Activated B cell treated with CpG ODN at 0.5 μM for 24 hours (primary cell): ENCODE results near the gene NOL3. TPM values are rescaled to one million over a fixed set of nuclear protein-coding genes. Genes with fewer than 3 reads are reported as not detected.

ENCODE experiments used
- ATAC-seq: fragments of 200-7000 bp; cut with Tn5 transposase; one replicate; pipeline ENCODE4 v1.10.0; 2021; ENCODE audit warnings: low read depth, mild to moderate bottlenecking, moderate library complexity
- CTCF ChIA-PET: fragments of 350-600 bp; sonication (Branson Sonifier 250); formaldehyde crosslinking; loops from one replicate; lab custom pipeline; 2021; ENCODE audit warnings: antibody characterized with exemption; lab: Charles Lee
- POLR2A ChIA-PET: fragments of 350-600 bp; sonication (Branson Sonifier 250); formaldehyde crosslinking; loops from one replicate; lab custom pipeline; 2021; ENCODE audit warnings: antibody characterized with exemption; lab: Charles Lee
- DNase-seq: peaks from one replicate; pipeline ENCODE4 v3.0.0; 2022
- H3K27ac Mint-ChIP-seq: one replicate; pipeline ENCODE4 v1.8.0; 2020; ENCODE audit warnings: mixed read lengths
- H3K27me3 Mint-ChIP-seq: one replicate; pipeline ENCODE4 v1.8.0; 2021; ENCODE audit warnings: mixed read lengths
- H3K36me3 Mint-ChIP-seq: one replicate; pipeline ENCODE4 v1.8.0; 2021; ENCODE audit warnings: low read depth, mixed read lengths
- H3K4me1 Mint-ChIP-seq: one replicate; pipeline ENCODE4 v1.8.0; 2021; ENCODE audit warnings: mixed read lengths
- H3K4me3 Mint-ChIP-seq: one replicate; pipeline ENCODE4 v1.8.0; 2020; ENCODE audit warnings: mild to moderate bottlenecking, mixed read lengths
- H3K9me3 Mint-ChIP-seq: one replicate; pipeline ENCODE4 v1.8.0; 2020; ENCODE audit warnings: mixed read lengths
- CTCF ChIP-seq: fragments of 200-600 bp; IDR thresholded peaks from one replicate; pipeline ENCODE4 v1.8.0; 2022; ENCODE audit warnings: antibody characterized with exemption, mild to moderate bottlenecking
- intact Hi-C: fragments of 100-400 bp; cut with micrococcal nuclease; formaldehyde crosslinking; loops from one replicate; pipeline ENCODE4 v1.15.1; 2024
- total RNA-seq: library from RNA; stranded (reverse); gene quantifications from 2 replicates; pipeline ENCODE4 v1.2.3, GENCODE V29; 2022

The NOL3 gene
- total RNA-seq, 1 donor from 2014 or later: 0.64 TPM

- TF ChIP-seq CTCF: no peak
- intact Hi-C loops: no loop called here
- ATAC-seq (no peak), DNase-seq (no peak)
- CTCF ChIA-PET: no interaction called here
- Mint-ChIP-seq H3K36me3 (peaks cover 15% of the 10 kb centered on the region), H3K9me3 (no peaks in the 10 kb centered on the region), H3K4me3 (no peak overlapping the region), H3K4me1 (no peaks in the 10 kb centered on the region), H3K27me3 (no peaks in the 10 kb centered on the region), H3K27ac (no peak overlapping the region)
- POLR2A ChIA-PET: interaction anchor here (0.6 to 1.4 kb wide), 2 partner anchors 19 to 302 kb away, joined by 4 to 5 read pairs; partner anchors contain the start of gene TMEM208
Measured at GRCh38 chr16:67208154-67208896, 38.0 kb downstream of the NOL3 start.

DNA sequence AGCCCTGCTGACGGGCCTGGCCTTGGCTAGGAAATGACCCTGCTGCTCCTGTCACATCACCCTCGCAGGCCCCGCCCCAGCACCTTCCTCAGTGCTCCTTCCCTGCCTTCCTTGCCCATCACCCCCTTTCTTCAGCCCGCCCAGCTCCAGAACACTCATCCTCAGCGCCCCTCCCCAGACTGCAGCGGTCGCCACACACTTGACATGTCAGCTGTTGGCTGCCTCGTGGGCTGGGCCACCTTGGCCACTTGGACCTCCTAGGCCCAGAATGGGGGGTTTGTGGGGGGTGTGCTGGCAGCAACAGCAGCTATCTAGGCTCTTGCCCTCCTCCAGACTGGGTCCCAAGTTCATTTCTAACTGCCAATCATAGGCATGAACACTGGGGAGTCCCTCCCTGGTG lies 39.2 kb downstream of the NOL3 start:
- no peaks in the 10 kb centered on the region for H3K9me3 Mint-ChIP-seq
- no peaks in the 10 kb centered on the region for H3K27me3 Mint-ChIP-seq
- POLR2A ChIA-PET: no interaction called here
- H3K4me1 Mint-ChIP-seq: no peaks in the 10 kb centered on the region
- H3K36me3 Mint-ChIP-seq: peaks cover 5% of the 10 kb centered on the region
- CTCF ChIA-PET: no interaction called here
- DNase-seq: no peak
- no peak for TF ChIP-seq CTCF
- ATAC-seq: no peak
- no peak overlapping the region for H3K27ac Mint-ChIP-seq
- intact Hi-C loops: no loop called here
- no peak overlapping the region for H3K4me3 Mint-ChIP-seq

GRCh38 chr16:67210069-67210937 lies 40.0 kb downstream of the NOL3 start:
- DNase-seq: no peak
- ChIA-PET POLR2A (no interaction called here), CTCF (no interaction called here)
- no peak for ATAC-seq
- TF ChIP-seq CTCF: no peak
- Mint-ChIP-seq H3K36me3 (peaks cover 3% of the 10 kb centered on the region), H3K9me3 (no peaks in the 10 kb centered on the region), H3K4me1 (no peaks in the 10 kb centered on the region), H3K4me3 (no peak overlapping the region), H3K27ac (no peak overlapping the region), H3K27me3 (no peaks in the 10 kb centered on the region)
- intact Hi-C loops: no loop called here

DNA sequence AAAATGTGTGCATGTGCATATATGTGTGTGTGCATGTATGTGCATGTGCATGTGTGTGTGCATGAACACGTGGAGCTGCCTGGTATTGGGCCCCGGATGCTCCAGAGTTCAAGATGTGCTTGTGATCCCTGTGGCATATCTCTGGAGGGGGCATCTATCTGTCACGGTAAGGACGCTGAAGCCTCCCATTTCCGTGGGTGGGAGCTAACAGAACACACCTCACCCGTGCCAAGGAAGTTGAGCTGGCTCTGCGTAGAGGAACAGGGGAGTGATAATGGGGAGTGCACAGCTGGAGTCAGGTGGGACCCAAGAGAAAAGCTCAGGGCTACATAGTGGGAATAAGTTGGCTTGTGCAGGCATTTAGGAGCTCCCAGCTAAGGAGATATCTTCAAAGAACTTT lies 41.3 kb downstream of the NOL3 start:
- Mint-ChIP-seq H3K36me3 (no peaks in the 10 kb centered on the region), H3K4me3 (no peak overlapping the region), H3K27ac (no peak overlapping the region), H3K4me1 (no peaks in the 10 kb centered on the region), H3K27me3 (no peaks in the 10 kb centered on the region), H3K9me3 (no peaks in the 10 kb centered on the region)
- intact Hi-C loops: no loop called here
- ChIA-PET POLR2A (no interaction called here), CTCF (no interaction called here)
- no peak for TF ChIP-seq CTCF
- no peak for ATAC-seq
- DNase-seq: no peak

DNA sequence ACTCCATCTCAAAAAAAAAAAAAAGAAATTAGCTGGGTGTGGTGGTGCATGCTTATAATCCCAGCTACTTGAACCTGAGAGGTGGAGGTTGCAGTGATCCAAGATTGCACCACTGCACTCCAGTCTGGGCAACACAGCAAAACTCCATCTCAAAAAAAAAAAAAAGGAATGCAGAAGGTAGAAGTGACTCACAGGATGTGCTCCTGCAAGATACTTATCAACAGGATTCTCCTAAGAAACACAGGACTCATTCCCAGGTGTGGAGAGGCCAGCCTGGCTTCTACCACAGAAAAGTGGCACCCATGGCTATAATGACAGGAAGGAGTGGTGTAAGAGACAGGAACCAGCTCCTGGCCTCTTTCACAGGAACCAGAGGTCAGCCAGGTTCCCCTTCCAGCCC lies 42.4 kb downstream of the NOL3 start:
- Mint-ChIP-seq H3K27me3 (no peaks in the 10 kb centered on the region), H3K9me3 (no peaks in the 10 kb centered on the region), H3K4me3 (no peak overlapping the region), H3K4me1 (no peaks in the 10 kb centered on the region), H3K36me3 (no peaks in the 10 kb centered on the region), H3K27ac (no peak overlapping the region)
- CTCF ChIA-PET: no interaction called here
- DNase-seq: no peak
- ATAC-seq: no peak
- intact Hi-C loops: no loop called here
- no peak for TF ChIP-seq CTCF
- POLR2A ChIA-PET: interaction anchor here (0.6 kb wide), 1 partner anchor 31 kb away, joined by 3 read pairs; no protein-coding TSS in a partner anchor
